Type B pancreatic cell (in vitro differentiated cells): Measurements from ENCODE around the gene MYCBPAP. TPM values are rescaled to one million over a fixed set of nuclear protein-coding genes. Genes with fewer than 3 reads are reported as not detected.
A peak's percentile ranks its signal among the peaks of the same experiment; 100 is the strongest.

ENCODE experiments used
- DNase-seq: peaks from one replicate; pipeline ENCODE4 v3.0.0; 2021; ENCODE audit warnings: mixed read lengths; ENCODE audit not compliant: unreplicated experiment; ENCODE audit errors: extremely low spot score
- H3K27ac Mint-ChIP-seq: 2 replicates; pipeline ENCODE4 v1.8.0; 2021; ENCODE audit warnings: mild to moderate bottlenecking, mixed read lengths
- H3K27me3 Mint-ChIP-seq: 2 replicates; pipeline ENCODE4 v1.8.0; 2021; ENCODE audit warnings: mixed read lengths
- H3K36me3 Mint-ChIP-seq: 2 replicates; pipeline ENCODE4 v1.8.0; 2021; ENCODE audit warnings: mixed read lengths
- H3K4me1 Mint-ChIP-seq: one replicate; pipeline ENCODE4 v1.8.0; 2021; ENCODE audit warnings: mixed read lengths; ENCODE audit not compliant: unreplicated experiment
- H3K4me3 Mint-ChIP-seq: 2 replicates; pipeline ENCODE4 v1.8.0; 2021; ENCODE audit warnings: mild to moderate bottlenecking, mixed read lengths
- H3K9me3 Mint-ChIP-seq: 2 replicates; pipeline ENCODE4 v1.8.0; 2021; ENCODE audit warnings: mixed read lengths
- total RNA-seq: library from RNA; stranded (reverse); gene quantifications from 2 replicates; pipeline ENCODE4 v1.2.1, GENCODE V29; 2021; ENCODE audit warnings: low replicate concordance
- TF ChIP-seq, protein P1 (sequence below): fragments of 200-600 bp; sonication (generic); conservative IDR thresholded peaks from 2 replicates; pipeline ENCODE4 v1.5.0; 2021; ENCODE audit warnings: antibody characterized with exemption, mild to moderate bottlenecking

The MYCBPAP gene
- total RNA-seq, 1 donor from 2014 or later: 4.1 TPM

DNA sequence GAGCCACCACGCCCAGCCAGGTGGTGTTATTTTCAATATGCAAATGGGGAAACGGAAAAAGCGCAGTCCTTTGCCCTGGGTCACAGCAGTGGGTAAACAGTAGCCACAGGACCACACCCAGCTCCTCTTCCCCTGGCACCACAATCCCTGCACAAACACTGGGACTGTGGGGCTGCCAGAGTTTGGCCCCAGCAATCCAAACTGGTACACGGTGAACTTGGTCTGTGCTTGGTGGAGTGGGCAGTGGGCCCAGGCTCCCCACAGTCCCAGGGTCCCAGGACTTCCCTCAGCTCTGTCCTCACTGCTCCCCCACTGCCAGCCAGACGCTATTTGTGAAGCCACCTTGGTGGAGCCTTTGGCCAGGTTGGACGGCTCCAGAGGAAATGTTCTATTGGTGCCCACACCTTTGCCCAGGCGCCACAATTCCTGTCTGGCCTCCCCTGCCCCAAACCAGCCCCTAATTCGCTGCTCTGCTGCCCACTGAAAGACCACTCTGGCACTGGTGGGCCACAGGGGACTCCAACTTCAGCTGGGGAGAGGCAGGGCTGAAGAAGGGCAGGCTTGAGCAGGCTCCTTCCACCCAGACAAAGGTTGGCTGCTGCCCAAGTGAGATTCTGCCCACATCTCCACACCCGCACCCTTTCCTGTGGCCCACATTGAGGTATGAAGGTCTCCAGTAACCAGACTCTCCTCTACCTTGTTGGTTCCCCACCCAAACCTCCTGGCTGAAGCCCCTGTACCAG, 41.7 kb upstream of the MYCBPAP start:
- Mint-ChIP-seq H3K9me3 (no peaks in the 10 kb centered on the region), H3K27ac (no peak overlapping the region), H3K36me3 (no peaks in the 10 kb centered on the region), H3K4me3 (no peak overlapping the region), H3K27me3 (peaks cover 18% of the 10 kb centered on the region), H3K4me1 (no peaks in the 10 kb centered on the region)
- DNase-seq: no peak
- TF ChIP-seq, protein P1, sequence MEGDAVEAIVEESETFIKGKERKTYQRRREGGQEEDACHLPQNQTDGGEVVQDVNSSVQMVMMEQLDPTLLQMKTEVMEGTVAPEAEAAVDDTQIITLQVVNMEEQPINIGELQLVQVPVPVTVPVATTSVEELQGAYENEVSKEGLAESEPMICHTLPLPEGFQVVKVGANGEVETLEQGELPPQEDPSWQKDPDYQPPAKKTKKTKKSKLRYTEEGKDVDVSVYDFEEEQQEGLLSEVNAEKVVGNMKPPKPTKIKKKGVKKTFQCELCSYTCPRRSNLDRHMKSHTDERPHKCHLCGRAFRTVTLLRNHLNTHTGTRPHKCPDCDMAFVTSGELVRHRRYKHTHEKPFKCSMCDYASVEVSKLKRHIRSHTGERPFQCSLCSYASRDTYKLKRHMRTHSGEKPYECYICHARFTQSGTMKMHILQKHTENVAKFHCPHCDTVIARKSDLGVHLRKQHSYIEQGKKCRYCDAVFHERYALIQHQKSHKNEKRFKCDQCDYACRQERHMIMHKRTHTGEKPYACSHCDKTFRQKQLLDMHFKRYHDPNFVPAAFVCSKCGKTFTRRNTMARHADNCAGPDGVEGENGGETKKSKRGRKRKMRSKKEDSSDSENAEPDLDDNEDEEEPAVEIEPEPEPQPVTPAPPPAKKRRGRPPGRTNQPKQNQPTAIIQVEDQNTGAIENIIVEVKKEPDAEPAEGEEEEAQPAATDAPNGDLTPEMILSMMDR: no peak

DNA sequence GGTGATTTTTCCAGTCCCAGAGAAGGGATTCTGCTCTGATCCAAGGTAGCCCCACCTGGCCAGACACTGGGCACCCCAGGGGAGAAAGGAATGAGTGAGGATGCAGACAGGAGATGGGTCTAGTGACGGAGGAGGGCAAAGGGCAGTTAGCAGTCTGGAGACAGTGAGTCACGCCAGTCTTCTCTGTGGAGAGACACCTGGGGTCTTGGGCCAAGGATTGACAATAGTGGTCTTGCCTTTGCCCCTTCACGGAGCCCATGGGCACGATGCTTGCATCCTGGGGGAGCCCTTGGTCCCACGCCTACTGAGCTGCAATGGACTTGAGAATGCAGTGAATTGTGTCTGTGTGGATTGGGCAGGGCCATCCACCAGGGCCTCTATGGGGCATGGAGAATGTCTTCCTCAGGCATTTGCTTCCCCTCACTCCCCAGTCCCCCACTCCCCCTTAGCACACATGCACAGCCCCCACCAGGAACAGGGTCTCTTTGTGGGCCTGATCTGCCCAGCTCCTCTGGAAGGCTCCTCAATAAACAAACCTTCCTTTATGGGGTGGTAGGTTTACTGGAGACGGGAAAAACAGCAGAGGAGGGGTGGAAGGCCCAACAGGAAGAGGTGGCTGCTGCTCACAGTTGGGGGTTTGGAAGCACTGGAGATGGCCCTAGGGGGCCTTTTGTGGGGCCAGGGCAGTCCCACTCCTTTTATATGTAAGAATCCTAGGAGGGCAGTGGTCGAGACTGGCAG, 41.0 kb upstream of the MYCBPAP start:
- no peaks in the 10 kb centered on the region for H3K36me3 Mint-ChIP-seq
- H3K4me3 Mint-ChIP-seq: peak overlapping the region; percentile 45
- peaks cover 18% of the 10 kb centered on the region for H3K27me3 Mint-ChIP-seq
- H3K4me1 Mint-ChIP-seq: no peaks in the 10 kb centered on the region
- H3K27ac Mint-ChIP-seq: no peak overlapping the region
- DNase-seq: no peak
- H3K9me3 Mint-ChIP-seq: no peaks in the 10 kb centered on the region
- TF ChIP-seq, protein P1: no peak

DNA sequence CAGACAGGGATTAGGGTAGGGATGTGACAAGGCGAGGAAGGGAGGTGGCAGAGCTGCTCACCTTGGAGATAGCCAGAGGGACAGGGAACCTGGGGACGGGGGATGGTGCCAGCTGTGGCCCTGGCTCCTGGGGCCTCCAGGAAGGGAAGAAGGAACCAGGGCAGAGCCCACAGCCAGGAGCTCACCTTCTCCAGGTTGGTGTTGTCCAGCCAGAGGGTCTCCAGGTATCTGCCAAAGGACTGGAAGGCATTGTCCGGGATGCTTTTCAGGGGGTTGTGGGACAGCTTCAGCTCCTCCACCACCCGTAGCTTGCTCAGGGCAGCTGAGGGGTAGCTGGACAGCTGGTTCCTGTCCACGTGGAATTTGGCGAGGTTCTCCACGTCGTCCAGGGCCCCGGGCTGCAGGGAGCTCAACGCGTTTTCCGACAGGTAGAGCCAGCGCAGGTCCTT, 40.4 kb upstream of the MYCBPAP start:
- H3K27me3 Mint-ChIP-seq: peaks cover 18% of the 10 kb centered on the region
- no peaks in the 10 kb centered on the region for H3K9me3 Mint-ChIP-seq
- no peak overlapping the region for H3K27ac Mint-ChIP-seq
- TF ChIP-seq, protein P1: no peak
- H3K4me1 Mint-ChIP-seq: no peaks in the 10 kb centered on the region
- H3K36me3 Mint-ChIP-seq: no peaks in the 10 kb centered on the region
- H3K4me3 Mint-ChIP-seq: peak overlapping the region; percentile 59
- no peak for DNase-seq

DNA sequence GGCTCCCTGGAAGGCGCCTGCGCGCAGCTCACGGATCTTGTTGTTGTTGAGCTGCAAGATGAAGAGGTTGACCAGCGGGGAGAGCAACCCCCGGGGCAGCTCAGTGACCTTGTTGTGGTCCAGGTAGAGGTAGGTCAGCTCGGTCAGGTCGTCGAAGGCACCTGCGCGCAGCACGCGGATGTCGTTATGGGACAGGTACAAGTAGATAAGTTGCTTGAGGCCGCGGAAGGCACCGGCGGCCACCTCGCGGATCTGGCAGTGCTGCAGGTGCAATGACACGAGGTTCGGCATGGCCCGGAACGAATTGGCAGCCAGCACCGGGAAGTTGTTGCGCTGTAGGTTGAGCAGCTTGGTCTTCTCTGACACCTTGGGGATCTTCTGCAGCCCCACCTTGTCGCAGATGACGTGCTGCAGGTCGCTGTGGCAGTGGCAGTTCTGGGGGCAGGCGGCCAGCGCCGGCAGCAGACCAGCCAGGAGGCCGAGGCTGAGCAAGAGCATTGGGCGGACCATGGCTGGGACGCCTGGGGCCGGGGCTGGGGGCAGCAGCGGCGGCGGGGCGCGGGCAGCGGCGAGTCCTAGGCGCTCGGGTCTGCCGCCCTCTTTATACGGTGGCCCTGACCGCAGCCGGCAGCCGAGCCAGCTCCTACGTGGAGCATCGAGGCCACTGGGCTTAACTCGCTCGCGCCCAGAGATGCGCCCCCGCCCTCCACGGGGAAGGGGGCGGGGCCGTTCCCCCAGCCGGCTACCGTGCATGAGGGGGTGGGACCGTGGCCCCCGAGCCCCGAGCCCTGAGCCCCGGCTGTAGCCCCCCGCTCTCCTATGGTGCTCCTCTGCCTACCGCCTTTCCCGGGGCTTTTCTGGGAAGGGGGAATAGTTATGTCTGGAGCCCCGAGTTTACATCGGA, 39.7 kb upstream of the MYCBPAP start, which contains the start of gene CHAD:
CHAD (minus strand) TSS at position 577 of the 904 bp plus-strand sequence; CDS start at position 510, 67 bp downstream.
- H3K36me3 Mint-ChIP-seq: no peaks in the 10 kb centered on the region
- H3K27ac Mint-ChIP-seq: no peak within 1 kb of the TSS
- no peaks in the 10 kb centered on the region for H3K9me3 Mint-ChIP-seq
- H3K4me1 Mint-ChIP-seq: no peaks in the 10 kb centered on the region
- no peak for DNase-seq
- TF ChIP-seq, protein P1: no peak
- peaks cover 18% of the 10 kb centered on the region for H3K27me3 Mint-ChIP-seq
- peak within 1 kb of the TSS; percentile 59 for H3K4me3 Mint-ChIP-seq

DNA sequence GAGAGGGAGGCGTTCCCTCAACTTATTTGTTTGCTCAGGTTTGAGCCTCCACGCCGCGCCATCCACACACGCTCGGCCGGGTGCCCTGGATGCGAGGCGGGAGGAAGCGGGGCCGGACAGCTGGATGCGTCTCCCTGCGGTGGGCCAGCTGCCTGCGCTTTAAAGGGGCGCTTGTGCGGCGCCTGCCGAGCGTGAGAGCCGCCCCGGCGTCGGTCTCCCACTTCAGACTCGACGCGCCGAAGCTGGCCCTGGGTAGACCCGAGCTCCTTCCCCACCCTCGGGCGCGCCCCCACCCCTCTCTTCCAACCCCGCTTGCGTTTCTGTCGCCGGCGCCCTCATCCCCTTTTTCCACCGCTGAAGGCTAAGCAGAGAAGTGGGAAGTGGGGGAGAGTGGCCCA, 39.0 kb upstream of the MYCBPAP start:
- Mint-ChIP-seq H3K36me3 (no peaks in the 10 kb centered on the region), H3K4me1 (no peaks in the 10 kb centered on the region), H3K4me3 (no peak overlapping the region), H3K9me3 (no peaks in the 10 kb centered on the region), H3K27me3 (peaks cover 18% of the 10 kb centered on the region), H3K27ac (no peak overlapping the region)
- TF ChIP-seq, protein P1: no peak
- no peak for DNase-seq
